IMR-90 (cell line): ENCODE results near the gene ACP6. TPM values are rescaled to one million over a fixed set of nuclear protein-coding genes. Genes with fewer than 3 reads are reported as not detected.
A peak's percentile ranks its signal among the peaks of the same experiment; 100 is the strongest.

ENCODE experiments used
- ATAC-seq: fragments of 200-7000 bp; cut with Tn5 transposase; 2 replicates; pipeline ENCODE4 v1.9.1; 2020; ENCODE audit warnings: low read depth, mild to moderate bottlenecking, moderate library complexity
- BruUV-seq: library from RNA; stranded (reverse); fragments of 400-500 nt; replicated peaks from 2 replicates; lab custom pipeline; 2021; lab: Mats Ljungman, UMichigan
- CTCF ChIA-PET: fragments of 300-600 bp; formaldehyde crosslinking; extraction: SDS; loops from one replicate; lab custom pipeline; 2021; ENCODE audit warnings: antibody characterized with exemption; lab: Yijun Ruan, JAX
- POLR2A ChIA-PET: fragments of 300-600 bp; sonication (Branson Sonifier 250); formaldehyde crosslinking; loops from one replicate; lab custom pipeline; 2022; ENCODE audit warnings: antibody characterized with exemption; ENCODE audit not compliant: unreplicated experiment; lab: Charles Lee
- DNase-seq: peaks from one replicate; pipeline ENCODE4 v3.0.0; 2013
- H2AFZ ChIP-seq: replicated peaks from 2 replicates; pipeline ENCODE3; 2013; ENCODE audit warnings: low read length, mild to moderate bottlenecking; ENCODE audit not compliant: poor library complexity
- H2AK5ac ChIP-seq: 2 replicates; pipeline ENCODE4 v1.6.1; 2013; ENCODE audit warnings: low read depth, low read length, inconsistent platforms
- H2AK9ac ChIP-seq: replicated peaks from 2 replicates; pipeline ENCODE3; 2013; ENCODE audit warnings: mild to moderate bottlenecking, low read depth, low read length, moderate library complexity; ENCODE audit not compliant: poor library complexity
- H2BK120ac ChIP-seq: 2 replicates; pipeline ENCODE4 v1.6.1; 2013; ENCODE audit warnings: low read depth, low read length, inconsistent platforms
- H2BK15ac ChIP-seq: 3 replicates; pipeline ENCODE4 v1.6.1; 2013; ENCODE audit warnings: low read depth, low read length, inconsistent platforms
- H2BK20ac ChIP-seq: 2 replicates; pipeline ENCODE4 v1.6.1; 2013; ENCODE audit warnings: low read depth, mild to moderate bottlenecking, inconsistent platforms, low read length, moderate library complexity
- H2BK5ac ChIP-seq: 2 replicates; pipeline ENCODE4 v1.6.1; 2013; ENCODE audit warnings: mild to moderate bottlenecking, low read depth, low read length, inconsistent platforms; ENCODE audit not compliant: poor library complexity, severe bottlenecking
- H3K14ac ChIP-seq: replicated peaks from 2 replicates; pipeline ENCODE4 v1.6.1; 2013; ENCODE audit warnings: low read depth, low read length, inconsistent platforms
- H3K18ac ChIP-seq: 2 replicates; pipeline ENCODE4 v1.6.1; 2013; ENCODE audit warnings: low read depth, low read length, control low read depth
- H3K23ac ChIP-seq: 2 replicates; pipeline ENCODE4 v1.6.1; 2013; ENCODE audit warnings: low read depth, low read length, inconsistent platforms
- H3K27ac ChIP-seq: 2 replicates; pipeline ENCODE4 v1.5.1; 2013; ENCODE audit warnings: mild to moderate bottlenecking, control low read depth, low read length; ENCODE audit not compliant: insufficient read depth
- H3K27me3 ChIP-seq: 2 replicates; pipeline ENCODE4 v1.6.1; 2013; ENCODE audit warnings: low read length; ENCODE audit not compliant: control insufficient read depth, insufficient read depth
- H3K36me3 ChIP-seq: 2 replicates; pipeline ENCODE4 v1.6.1; 2013; ENCODE audit warnings: low read length, mixed read lengths; ENCODE audit not compliant: control insufficient read depth, insufficient read depth
- H3K4ac ChIP-seq: 2 replicates; pipeline ENCODE4 v1.6.1; 2013; ENCODE audit warnings: low read depth, low read length, inconsistent platforms
- H3K4me1 ChIP-seq: 2 replicates; pipeline ENCODE4 v1.6.1; 2013; ENCODE audit warnings: low read length, mixed read lengths; ENCODE audit not compliant: control insufficient read depth, insufficient read depth
- H3K4me2 ChIP-seq: 2 replicates; pipeline ENCODE4 v1.6.1; 2013; ENCODE audit warnings: low read depth, mild to moderate bottlenecking, control low read depth, low read length, moderate library complexity
- H3K4me3 ChIP-seq: 2 replicates; pipeline ENCODE4 v1.5.1; 2013; ENCODE audit warnings: low read depth, mild to moderate bottlenecking, control low read depth, low read length, moderate library complexity; ENCODE audit not compliant: insufficient read depth
- H3K56ac ChIP-seq: 2 replicates; pipeline ENCODE4 v1.6.1; 2013; ENCODE audit warnings: low read length, inconsistent platforms; ENCODE audit not compliant: insufficient read depth; ENCODE audit errors: extremely low read depth
- H3K79me1 ChIP-seq, 2 experiments: 2 replicates each; pipeline ENCODE4 v1.6.1; 2013; ENCODE audit warnings: low read length in 2 of 2, inconsistent platforms in 1 of 2, low read depth in 1 of 2
- H3K9ac ChIP-seq: 2 replicates; pipeline ENCODE4 v1.6.1; 2013; ENCODE audit warnings: low read depth, low read length, control low read depth
- H3K9me1 ChIP-seq: 2 replicates; pipeline ENCODE4 v1.6.1; 2013; ENCODE audit warnings: low read length, inconsistent platforms; ENCODE audit not compliant: insufficient read depth
- H3K9me3 ChIP-seq: 2 replicates; pipeline ENCODE4 v1.6.1; 2013; ENCODE audit warnings: low read length; ENCODE audit not compliant: control insufficient read depth, insufficient read depth
- H4K20me1 ChIP-seq: 2 replicates; pipeline ENCODE4 v1.6.1; 2013; ENCODE audit warnings: low read length, inconsistent platforms; ENCODE audit not compliant: insufficient read depth
- H4K5ac ChIP-seq: 2 replicates; pipeline ENCODE4 v1.6.1; 2013; ENCODE audit warnings: mild to moderate bottlenecking, low read depth, low read length, control low read depth
- H4K8ac ChIP-seq, 2 experiments: 2 replicates each; pipeline ENCODE4 v1.6.1; 2013; ENCODE audit warnings: low read depth in 2 of 2, low read length in 2 of 2, control low read depth in 1 of 2, inconsistent platforms in 1 of 2
- H4K91ac ChIP-seq: 2 replicates; pipeline ENCODE4 v1.6.1; 2013; ENCODE audit warnings: low read depth, low read length, inconsistent platforms; ENCODE audit not compliant: insufficient read depth
- CTCF ChIP-seq: conservative IDR thresholded peaks from 2 replicates; pipeline ENCODE4 v1.5.1; 2012; ENCODE audit warnings: mild to moderate bottlenecking, low read depth, low read length, improper control_type of control experiment
- MAZ ChIP-seq: IDR thresholded peaks from 2 replicates; pipeline ENCODE4 v1.6.1; 2012; ENCODE audit warnings: low read depth, mild to moderate bottlenecking, low read length, improper control_type of control experiment, moderate library complexity, borderline replicate concordance
- RAD21 ChIP-seq: IDR thresholded peaks from 2 replicates; pipeline ENCODE4 v1.6.1; 2012; ENCODE audit warnings: low read length, improper control_type of control experiment
- SMC3 ChIP-seq: fragments of 150-350 bp; IDR thresholded peaks from 2 replicates; pipeline ENCODE4 v1.6.1; 2016; ENCODE audit warnings: low read depth, mild to moderate bottlenecking, antibody characterized with exemption, low read length, moderate library complexity
- WGBS, 2 experiments: methylation state at CpG; one replicate each; pipeline versions ENCODE4 v1.1.5 to v1.1.7; 2013; ENCODE audit warnings: missing lambda C conversion rate in 2 of 2; ENCODE audit not compliant: insufficient read length in 1 of 2; ENCODE audit errors: extremely low coverage in 2 of 2; 5-methylcytosine and 5-hydroxymethylcytosine counted together
- dilution Hi-C: fragments of 300-500 bp; cut with HindIII; formaldehyde crosslinking; loops from one replicate; pipeline ENCODE4 v1.14.3; 2018; ENCODE audit warnings: low sequenced_read_pairs; ENCODE audit not compliant: unreplicated experiment
- in situ Hi-C: fragments of 300-500 bp; cut with MboI; formaldehyde crosslinking; loops from 3 replicates; pipeline ENCODE4 v1.14.3; 2019; ENCODE audit warnings: low sequenced_read_pairs, inconsistent platforms, mixed read lengths
- intact Hi-C: fragments of 100-400 bp; cut with micrococcal nuclease; formaldehyde crosslinking; loops from 2 replicates; pipeline ENCODE4 v1.10.0; 2022
- polyA plus RNA-seq, 3 experiments: library from polyadenylated mRNA; depleted of rRNA; stranded (reverse); fragments of >200 nt; gene quantifications; 2 replicates each; pipeline ENCODE4 v1.2.3, GENCODE V29; 2012; ENCODE audit warnings: low replicate concordance in 1 of 3
- total RNA-seq: library from RNA; depleted of rRNA; stranded (reverse); fragments of >200 nt; gene quantifications from 2 replicates; pipeline ENCODE4 v1.2.3, GENCODE V29; 2012

ACP6 gene
- total and polyA plus RNA-seq, 2 of the 4 experiments (the other 2 are of a cell fraction) = 2.5 to 8.2 TPM

GRCh38 chr1:147640553-147641165 lies 29.7 kb downstream of the ACP6 start:
- Histone ChIP-seq H3K4ac (no peak overlapping the region), H4K5ac (no peak overlapping the region), H2AK9ac (no peak overlapping the region), H2BK20ac (no peak overlapping the region), H3K4me3 (no peak overlapping the region), H3K23ac (no peak overlapping the region), H4K8ac (no peak overlapping the region), H4K91ac (no peak overlapping the region), H2AK5ac (no peak overlapping the region), H3K9me1 (no peaks in the 10 kb centered on the region), H3K14ac (no peak overlapping the region), H4K20me1 (no peaks in the 10 kb centered on the region), H3K36me3 (no peaks in the 10 kb centered on the region), H3K4me1 (no peaks in the 10 kb centered on the region), H2AFZ (no peak overlapping the region), H3K9ac (no peak overlapping the region), H3K79me1 (no peaks in the 10 kb centered on the region), H3K9me3 (no peaks in the 10 kb centered on the region), H2BK120ac (no peak overlapping the region), H3K27ac (no peak overlapping the region), H3K56ac (no peak overlapping the region), H3K18ac (no peak overlapping the region), H3K27me3 (no peaks in the 10 kb centered on the region), H2BK15ac (no peak overlapping the region), H2BK5ac (no peak overlapping the region), H3K4me2 (no peak overlapping the region)
- DNase-seq (peak; percentile 84), ATAC-seq (peak; percentile 99)
- ChIA-PET POLR2A (no interaction called here), CTCF (interaction anchor here (0.5 to 1.1 kb wide), 4 partner anchors 14 to 601 kb away, joined by 3 to 6 read pairs (median 4); no protein-coding TSS in a partner anchor)
- in situ Hi-C loops (no loop called here), intact Hi-C loops (loop anchor here (1.0 kb wide), 3 partner anchors 60 to 252 kb away; no protein-coding TSS in a partner anchor), dilution Hi-C loops (no loop called here)
- TF ChIP-seq MAZ = no peak
- peak; percentile 80 for TF ChIP-seq SMC3
- peak; percentile 94 for TF ChIP-seq CTCF
- TF ChIP-seq RAD21 = peak; percentile 66
- no TSS peak for BruUV-seq
- no CpG with 5 or more reads among the region's 9 CpGs for WGBS, 2 experiments
